Measurements from ENCODE around the gene PMAIP1.

DNA sequence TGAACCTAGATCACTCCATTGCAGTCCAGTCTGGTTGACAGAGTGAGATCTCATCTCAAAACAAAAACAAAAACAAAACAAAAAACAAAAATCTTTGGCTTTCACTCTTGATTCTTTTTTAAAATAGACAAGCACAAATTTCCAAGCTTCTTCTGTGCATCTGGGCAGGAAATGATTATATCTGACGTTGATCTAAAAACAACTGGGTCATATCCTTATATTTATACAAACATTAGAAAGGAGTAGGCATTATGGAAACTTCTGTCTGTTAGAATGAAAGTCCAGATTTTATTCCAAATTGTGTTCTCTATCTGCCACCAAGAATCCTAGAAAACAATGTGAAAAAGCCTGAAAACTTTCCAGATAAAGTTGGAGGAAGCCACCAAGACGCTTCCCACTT, 26.2 kb upstream of the PMAIP1 start:
- TF ChIP-seq POLR2A (IDR thresholded peaks at IDR 0.05): no peak
- no peak for TF ChIP-seq CTCF (IDR thresholded peaks at IDR 0.05)
